K562 (cell line): Measurements from ENCODE around the gene C1D. TPM values are rescaled to one million over a fixed set of nuclear protein-coding genes. Genes with fewer than 3 reads are reported as not detected.

ENCODE experiments used
- ARID4B ChIP-seq: sonication (generic); formaldehyde crosslinking; IDR thresholded peaks from 2 replicates; pipeline ENCODE4 v1.8.0; 2022; ENCODE audit warnings: mild to moderate bottlenecking, missing genetic modification reagents
- ATF3 ChIP-seq, 2 experiments: fragments of 450-650 bp in 1 of 2; sonication (generic) in 1 of 2; formaldehyde crosslinking in 1 of 2; IDR thresholded peaks in 1 of 2; conservative IDR thresholded peaks in 1 of 2; 2 replicates each; pipeline versions ENCODE4 v1.6.1 to v1.8.1; 2016 to 2023; ENCODE audit warnings: mild to moderate bottlenecking in 2 of 2, moderate library complexity in 2 of 2, inconsistent platforms in 1 of 2, missing genetic modification reagents in 1 of 2
- DPF2 ChIP-seq: fragments of 450-650 bp; IDR thresholded peaks from 2 replicates; pipeline ENCODE4 v1.6.1; 2016
- MITF ChIP-seq: IDR thresholded peaks from 2 replicates; pipeline ENCODE4 v1.6.1; 2014; ENCODE audit warnings: antibody characterized with exemption
- MTA3 ChIP-seq: fragments of 450-650 bp; formaldehyde crosslinking; IDR thresholded peaks from 2 replicates; pipeline ENCODE4 v1.6.1; 2017; ENCODE audit warnings: mild to moderate bottlenecking, borderline replicate concordance
- NBN ChIP-seq: fragments of 450-650 bp; IDR thresholded peaks from 2 replicates; pipeline ENCODE4 v1.6.1; 2016; ENCODE audit warnings: low read depth, mild to moderate bottlenecking
- THAP7 ChIP-seq: fragments of 250-450 bp; sonication (Bioruptor Pico); IDR thresholded peaks from 2 replicates; pipeline ENCODE4 v1.5.0; 2021
- THRAP3 ChIP-seq: fragments of 450-650 bp; IDR thresholded peaks from 2 replicates; pipeline ENCODE4 v1.6.1; 2016; ENCODE audit warnings: mild to moderate bottlenecking, inconsistent platforms, borderline replicate concordance
- ZFX ChIP-seq: sonication (generic); formaldehyde crosslinking; IDR thresholded peaks from 2 replicates; pipeline ENCODE4 v1.8.0; 2022; ENCODE audit warnings: mild to moderate bottlenecking, missing genetic modification reagents, moderate library complexity
- polyA plus RNA-seq, 8 experiments: library from polyadenylated mRNA; depleted of rRNA in 4 of 8; stranded (reverse) in 5 of 8; unstranded in 3 of 8; fragments of >200 nt; fragmentation: Nextera tagmentation in 2 of 8; fragmentation: Illumina TruSeq in 1 of 8; extraction: Ambion mirVana in 2 of 8; extraction: Trizol in 1 of 8; gene quantifications; 2 replicates each; pipeline versions ENCODE4 v1.2.1 to v1.2.3, GENCODE V29; 2011 to 2014; ENCODE audit warnings: inconsistent platforms in 1 of 8, missing spikeins in 1 of 8
- total RNA-seq, 7 experiments: library from RNA; depleted of rRNA in 6 of 7; stranded (reverse); fragments of >200 nt in 6 of 7; fragmentation: Illumina TruSeq in 2 of 7; extraction: Trizol in 2 of 7; gene quantifications; 2 replicates each; pipeline versions ENCODE4 v1.2.1 to v1.2.3, GENCODE V29; 2011 to 2021; ENCODE audit warnings: low replicate concordance in 1 of 7

C1D gene
- total and polyA plus RNA-seq, 9 of the 15 experiments (the other 6 are each of a cell fraction or from before 2014, with no cell fraction given) = 33.2 to 123 (median 56.5) TPM

- TF ChIP-seq MITF (no peak), THRAP3 (no peak), ZFX (no peak), ATF3 (IDR thresholded peaks at IDR 0.05) (no peak), ATF3 (CRISPR knock-in tag; conservative IDR thresholded peaks at IDR 0.05) (no peak), ARID4B (CRISPR knock-in tag) (no peak), MTA3 (no peak), NBN (no peak), DPF2 (no peak), THAP7 (CRISPR knock-in tag) (no peak)
Observed at GRCh38 chr2:68043695-68044094, 19.1 kb downstream of the C1D start (continued).
